Upper lobe of right lung (tissue), 1 donor: ENCODE measurements around the gene ASB10. TPM values are rescaled to one million over a fixed set of nuclear protein-coding genes. Genes with fewer than 3 reads are reported as not detected.

Experiments used
- ATAC-seq: fragments of 200-7000 bp; cut with Tn5 transposase; one replicate; pipeline ENCODE4 v1.9.1; 2020; ENCODE audit warnings: mild to moderate bottlenecking, moderate library complexity
- DNase-seq: peaks from one replicate; pipeline ENCODE4 v3.0.0-alpha.2; 2020
- H3K27ac ChIP-seq: fragments of 200-600 bp; one replicate; pipeline ENCODE4 v1.8.0; 2022
- H3K27me3 ChIP-seq: fragments of 200-600 bp; one replicate; pipeline ENCODE4 v1.8.0; 2022; ENCODE audit warnings: mild to moderate bottlenecking
- H3K36me3 ChIP-seq: fragments of 200-600 bp; one replicate; pipeline ENCODE4 v1.8.0; 2022
- H3K4me1 ChIP-seq: fragments of 200-600 bp; one replicate; pipeline ENCODE4 v1.8.0; 2022
- H3K4me3 ChIP-seq: fragments of 200-600 bp; one replicate; pipeline ENCODE4 v1.8.0; 2022; ENCODE audit warnings: mild to moderate bottlenecking
- H3K9me3 ChIP-seq: fragments of 200-600 bp; one replicate; pipeline ENCODE4 v1.8.0; 2022
- intact Hi-C: fragments of 100-400 bp; cut with DNase I; formaldehyde crosslinking; loops from one replicate; pipeline ENCODE4 v1.11.0; 2022
- total RNA-seq: library from RNA; stranded (reverse); fragmentation: NEBNext Ultra II Directional; extraction: Animal tissue kit (Norgen Biotek cat#: 25700); gene quantifications from one replicate; pipeline ENCODE4 v1.2.1, GENCODE V29; 2021
- TF ChIP-seq, protein P1 (sequence below): fragments of 200-600 bp; IDR thresholded peaks from one replicate; pipeline ENCODE4 v1.8.0; 2022; ENCODE audit warnings: antibody characterized with exemption
- donor health status: DM: no; HTN: yes; CAD: no; lungs with severe emphysema.

The ASB10 gene
- total RNA-seq, 1 donor from 2014 or later = not detected

DNA sequence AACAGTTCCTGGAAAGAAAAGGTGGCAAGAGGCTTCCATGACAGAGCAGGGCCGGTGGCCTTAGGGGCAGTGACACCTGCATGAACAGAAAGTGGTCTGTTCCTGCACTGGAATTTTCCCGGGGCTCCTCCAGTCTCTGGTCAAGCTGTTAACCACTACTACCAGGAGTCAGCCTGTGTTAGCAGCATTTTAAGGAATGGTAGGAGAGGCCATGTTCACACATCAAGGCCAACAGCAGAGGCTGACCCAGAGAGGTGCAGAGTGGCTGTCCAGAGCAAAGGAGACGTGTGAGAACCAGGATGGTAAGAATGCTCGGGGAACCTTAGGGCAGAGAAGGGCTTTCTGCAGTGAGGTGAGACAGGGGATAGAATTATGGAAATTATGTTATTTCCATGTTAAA, 14.7 kb upstream of the ASB10 start:
- peaks cover 11% of the 10 kb centered on the region for H3K27me3 ChIP-seq
- H3K27ac ChIP-seq = no peak overlapping the region
- TF ChIP-seq, protein P1, sequence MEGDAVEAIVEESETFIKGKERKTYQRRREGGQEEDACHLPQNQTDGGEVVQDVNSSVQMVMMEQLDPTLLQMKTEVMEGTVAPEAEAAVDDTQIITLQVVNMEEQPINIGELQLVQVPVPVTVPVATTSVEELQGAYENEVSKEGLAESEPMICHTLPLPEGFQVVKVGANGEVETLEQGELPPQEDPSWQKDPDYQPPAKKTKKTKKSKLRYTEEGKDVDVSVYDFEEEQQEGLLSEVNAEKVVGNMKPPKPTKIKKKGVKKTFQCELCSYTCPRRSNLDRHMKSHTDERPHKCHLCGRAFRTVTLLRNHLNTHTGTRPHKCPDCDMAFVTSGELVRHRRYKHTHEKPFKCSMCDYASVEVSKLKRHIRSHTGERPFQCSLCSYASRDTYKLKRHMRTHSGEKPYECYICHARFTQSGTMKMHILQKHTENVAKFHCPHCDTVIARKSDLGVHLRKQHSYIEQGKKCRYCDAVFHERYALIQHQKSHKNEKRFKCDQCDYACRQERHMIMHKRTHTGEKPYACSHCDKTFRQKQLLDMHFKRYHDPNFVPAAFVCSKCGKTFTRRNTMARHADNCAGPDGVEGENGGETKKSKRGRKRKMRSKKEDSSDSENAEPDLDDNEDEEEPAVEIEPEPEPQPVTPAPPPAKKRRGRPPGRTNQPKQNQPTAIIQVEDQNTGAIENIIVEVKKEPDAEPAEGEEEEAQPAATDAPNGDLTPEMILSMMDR = no peak
- H3K36me3 ChIP-seq = no peaks in the 10 kb centered on the region
- ATAC-seq (no peak), DNase-seq (no peak)
- intact Hi-C loops = no loop called here
- no peaks in the 10 kb centered on the region for H3K4me1 ChIP-seq
- H3K9me3 ChIP-seq = no peaks in the 10 kb centered on the region
- H3K4me3 ChIP-seq = no peak overlapping the region

DNA sequence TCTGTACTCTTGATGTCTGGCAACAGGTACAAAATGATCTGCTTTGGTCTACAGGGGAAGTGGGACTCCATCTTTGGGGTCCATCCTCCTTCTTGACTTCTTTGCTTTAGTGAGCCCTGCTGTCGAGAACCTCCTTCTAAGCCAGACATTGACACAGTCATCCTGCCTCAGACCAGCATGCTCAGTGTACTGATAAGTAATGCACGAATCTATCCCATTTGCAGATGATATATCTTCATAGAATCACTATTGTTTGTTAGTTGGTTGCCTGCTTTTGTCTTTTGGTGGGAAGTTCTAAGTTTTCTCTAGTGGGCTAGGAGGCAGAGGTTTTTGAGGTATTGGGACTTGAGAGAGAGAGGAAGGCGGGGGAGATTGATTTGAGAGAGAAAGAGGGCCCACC, 14.3 kb upstream of the ASB10 start:
- Histone ChIP-seq H3K27ac (no peak overlapping the region), H3K36me3 (no peaks in the 10 kb centered on the region), H3K9me3 (no peaks in the 10 kb centered on the region), H3K4me3 (no peak overlapping the region), H3K27me3 (peaks cover 11% of the 10 kb centered on the region), H3K4me1 (no peaks in the 10 kb centered on the region)
- intact Hi-C loops = no loop called here
- ATAC-seq = no peak
- TF ChIP-seq, protein P1 = no peak
- no peak for DNase-seq

DNA sequence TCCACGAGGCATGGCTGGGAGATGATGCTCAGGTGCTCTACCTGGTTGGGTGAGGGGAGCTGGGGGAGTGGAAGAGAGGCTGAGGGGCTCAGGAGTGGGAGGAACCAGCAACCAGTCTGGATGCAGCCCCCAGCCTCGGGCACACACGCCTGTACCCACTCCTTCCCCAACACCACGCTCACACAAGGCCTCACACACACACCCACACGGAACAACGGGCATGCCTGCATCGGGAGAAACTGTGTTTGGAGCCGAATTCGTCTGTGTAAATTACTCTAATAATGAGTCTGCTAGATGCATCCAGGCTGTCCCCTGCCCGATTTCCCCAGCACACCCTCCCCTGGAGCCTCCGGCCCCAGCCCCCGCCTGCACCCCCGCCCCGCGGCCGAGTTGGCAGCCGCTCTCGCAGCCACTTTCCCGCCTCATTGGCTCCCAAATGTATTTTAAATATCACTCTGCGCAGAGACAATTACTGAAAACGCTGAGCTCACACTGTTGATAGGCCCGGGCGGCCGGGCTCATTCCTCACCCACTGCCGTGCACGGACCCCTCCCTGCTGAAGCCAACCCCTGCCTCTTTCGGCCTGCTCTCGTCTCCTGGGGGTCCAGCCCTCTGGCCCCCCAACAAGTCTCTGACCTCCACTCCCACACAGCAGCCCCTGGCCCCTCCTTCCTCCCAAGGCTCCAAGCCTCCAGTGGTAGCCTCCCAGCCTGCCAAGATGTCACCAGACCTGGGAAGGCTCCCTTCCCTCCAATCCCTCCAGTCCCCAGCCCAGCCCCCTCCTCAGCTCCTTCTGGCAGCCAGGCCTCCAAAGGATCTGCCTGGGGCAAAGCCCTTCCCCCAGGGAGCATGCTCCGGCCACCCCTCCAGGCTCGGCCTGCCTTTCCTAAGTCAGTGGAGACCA, 12.1 kb upstream of the ASB10 start:
- H3K36me3 ChIP-seq = no peaks in the 10 kb centered on the region
- no peaks in the 10 kb centered on the region for H3K9me3 ChIP-seq
- no peak overlapping the region for H3K27ac ChIP-seq
- H3K27me3 ChIP-seq = no peaks in the 10 kb centered on the region
- H3K4me1 ChIP-seq = no peaks in the 10 kb centered on the region
- no peak overlapping the region for H3K4me3 ChIP-seq
- TF ChIP-seq, protein P1 = no peak
- intact Hi-C loops = no loop called here
- DNase-seq (no peak), ATAC-seq (no peak)

DNA sequence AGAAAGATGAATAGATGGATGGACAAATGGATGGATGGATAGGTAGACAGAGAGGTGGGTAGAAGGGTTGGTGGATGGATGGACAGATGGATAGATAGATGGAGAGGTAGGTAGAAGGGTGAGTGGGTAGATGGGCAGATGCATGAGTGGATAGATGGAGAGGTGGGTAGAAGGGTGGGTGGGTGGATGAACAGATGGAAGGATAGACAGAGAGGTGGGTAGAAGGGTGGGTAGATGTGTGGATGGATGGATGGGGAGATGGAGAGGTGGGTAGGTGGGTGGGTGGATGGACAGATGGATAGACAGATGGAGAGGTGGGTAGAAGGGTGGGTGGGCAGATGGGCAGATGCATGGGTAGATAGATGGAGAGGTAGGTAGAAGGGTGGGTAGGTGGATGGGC, 10.9 kb upstream of the ASB10 start:
- H3K27ac ChIP-seq = no peak overlapping the region
- ATAC-seq = no peak
- H3K9me3 ChIP-seq = no peaks in the 10 kb centered on the region

DNA sequence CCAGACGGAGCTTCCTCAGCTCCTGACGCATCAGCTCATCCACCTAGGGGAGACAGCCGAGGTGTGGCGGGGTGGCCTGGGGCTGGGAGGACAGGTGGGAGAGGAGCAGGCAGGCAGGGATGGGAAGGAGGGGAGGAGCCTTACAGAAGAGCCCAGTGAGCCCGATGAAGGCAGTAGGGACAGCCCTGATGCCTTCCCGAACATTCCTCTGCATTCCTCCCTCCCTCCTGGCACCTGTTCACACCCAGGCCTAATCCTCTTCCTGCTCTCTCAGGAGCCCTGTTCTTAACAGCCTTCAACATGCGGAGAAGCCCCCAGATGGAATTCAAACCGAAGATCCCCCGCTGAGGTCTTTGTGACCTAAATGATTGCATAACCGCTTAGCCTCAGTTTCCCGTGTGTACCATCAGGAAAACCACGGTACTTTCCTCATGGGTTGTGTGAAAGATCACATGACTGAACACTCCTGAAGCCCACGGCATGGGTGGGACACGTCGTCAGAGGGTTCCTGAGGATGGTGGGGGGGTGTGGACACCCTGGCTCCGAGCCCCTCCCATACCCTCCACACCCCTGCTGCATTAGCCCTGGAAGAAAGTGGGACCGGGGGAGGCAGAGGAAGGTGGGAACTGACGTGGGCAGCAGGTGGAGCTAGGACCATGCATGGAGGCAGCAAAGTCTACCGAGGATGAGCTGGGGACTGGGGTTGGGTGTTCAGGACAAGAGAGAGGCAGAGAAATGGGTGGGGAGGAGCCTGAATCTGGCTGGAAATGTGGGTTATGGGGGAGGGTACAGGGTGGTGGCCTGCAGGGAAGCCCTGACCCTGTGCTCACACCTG, 8.8 kb upstream of the ASB10 start:
- H3K27ac ChIP-seq = no peak overlapping the region
- H3K4me1 ChIP-seq = no peaks in the 10 kb centered on the region
- TF ChIP-seq, protein P1 = no peak
- no peaks in the 10 kb centered on the region for H3K36me3 ChIP-seq
- ATAC-seq (no peak), DNase-seq (no peak)
- intact Hi-C loops = no loop called here
- H3K27me3 ChIP-seq = no peaks in the 10 kb centered on the region
- H3K9me3 ChIP-seq = no peaks in the 10 kb centered on the region
- no peak overlapping the region for H3K4me3 ChIP-seq

More for the DNA sequence above, 10.9 kb upstream of the ASB10 start:
- Histone ChIP-seq H3K36me3 (no peaks in the 10 kb centered on the region), H3K27me3 (no peaks in the 10 kb centered on the region), H3K4me1 (no peaks in the 10 kb centered on the region), H3K4me3 (no peak overlapping the region)
- DNase-seq = no peak
- TF ChIP-seq, protein P1 = no peak
- intact Hi-C loops = no loop called here
